Measurements from ENCODE around the gene CSF3R.

- TF ChIP-seq EZH2phosphoT487 (IDR thresholded peaks at IDR 0.05; ENCODE audit: insufficient read depth, low read depth) = no peak
- no peak for TF ChIP-seq EZH2 (IDR thresholded peaks at IDR 0.05; ENCODE audit: insufficient read depth, poor library complexity, severe bottlenecking)
Measured at GRCh38 chr1:36529769-36530260, 47.1 kb upstream of the CSF3R start.
